ENCODE data around the gene SPRED3. TPM values are rescaled to one million over a fixed set of nuclear protein-coding genes. Genes with fewer than 3 reads are reported as not detected.

The SPRED3 gene
- total RNA-seq, 1 experiment from 2014 or later, result 5.6 TPM

DNA sequence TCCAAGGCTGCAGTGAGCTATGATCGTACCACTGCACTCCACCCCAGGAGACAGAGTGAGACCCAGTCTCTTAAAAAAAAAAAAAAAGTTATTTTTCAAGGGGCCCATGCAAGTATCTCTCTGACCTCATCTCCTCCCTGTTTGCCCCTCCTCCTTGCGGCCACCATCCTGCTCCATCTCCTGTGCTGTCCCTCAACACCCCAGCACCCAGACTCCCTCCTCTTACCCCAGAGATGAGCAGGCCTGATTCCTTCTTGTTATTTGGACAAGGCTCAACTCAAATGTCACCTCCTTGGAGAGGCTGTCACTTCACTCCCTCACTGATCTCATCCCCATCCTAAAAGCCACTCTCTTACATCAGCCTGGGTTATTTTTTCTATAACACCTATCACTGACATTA lies 49.4 kb downstream of the SPRED3 start:
- BruUV-seq (replicated peaks), result no TSS peak
- no peak for TF ChIP-seq CTCF (IDR thresholded peaks at IDR 0.05; ENCODE audit: unreplicated experiment)
- Mint-ChIP-seq H3K36me3 (ENCODE audit: insufficient read depth, unreplicated experiment) (no peaks in the 10 kb centered on the region), H3K27ac (ENCODE audit: low read depth, unreplicated experiment) (no peak overlapping the region), H3K4me1 (ENCODE audit: insufficient read depth, unreplicated experiment) (no peaks in the 10 kb centered on the region), H3K27me3 (ENCODE audit: insufficient read depth, unreplicated experiment) (peaks cover 24% of the 10 kb centered on the region), H3K9me3 (ENCODE audit: unreplicated experiment) (no peaks in the 10 kb centered on the region), H3K4me3 (ENCODE audit: unreplicated experiment) (no peak overlapping the region)
- ChIA-PET CTCF (interaction anchor here (0.5 kb wide), 1 partner anchor 47 kb away, joined by 4 read pairs; no protein-coding TSS in a partner anchor), POLR2A (no interaction called here)
- intact Hi-C loops (cut with micrococcal nuclease), result no loop called here
- no peak for DNase-seq (ENCODE audit: unreplicated experiment)

- H3K27ac Mint-ChIP-seq (ENCODE audit: low read depth, unreplicated experiment), result no peak overlapping the region
- POLR2A ChIA-PET, result no interaction called here
- DNase-seq (ENCODE audit: unreplicated experiment), result no peak
- no peak overlapping the region for H3K4me3 Mint-ChIP-seq (ENCODE audit: unreplicated experiment)
- CTCF ChIA-PET, result interaction anchor here (0.6 kb wide), 1 partner anchor 38 kb away, joined by 3 read pairs; the partner anchor contains the start of gene FAM98C
- intact Hi-C loops (cut with micrococcal nuclease), result no loop called here
- no peaks in the 10 kb centered on the region for H3K9me3 Mint-ChIP-seq (ENCODE audit: unreplicated experiment)
- H3K36me3 Mint-ChIP-seq (ENCODE audit: insufficient read depth, unreplicated experiment), result no peaks in the 10 kb centered on the region
- no peaks in the 10 kb centered on the region for H3K4me1 Mint-ChIP-seq (ENCODE audit: insufficient read depth, unreplicated experiment)
- BruUV-seq (replicated peaks), result no TSS peak
- peaks cover 31% of the 10 kb centered on the region for H3K27me3 Mint-ChIP-seq (ENCODE audit: insufficient read depth, unreplicated experiment)
- TF ChIP-seq CTCF (IDR thresholded peaks at IDR 0.05; ENCODE audit: unreplicated experiment), result no peak
Measured at GRCh38 chr19:38440592-38440991, 52.1 kb downstream of the SPRED3 start.

DNA sequence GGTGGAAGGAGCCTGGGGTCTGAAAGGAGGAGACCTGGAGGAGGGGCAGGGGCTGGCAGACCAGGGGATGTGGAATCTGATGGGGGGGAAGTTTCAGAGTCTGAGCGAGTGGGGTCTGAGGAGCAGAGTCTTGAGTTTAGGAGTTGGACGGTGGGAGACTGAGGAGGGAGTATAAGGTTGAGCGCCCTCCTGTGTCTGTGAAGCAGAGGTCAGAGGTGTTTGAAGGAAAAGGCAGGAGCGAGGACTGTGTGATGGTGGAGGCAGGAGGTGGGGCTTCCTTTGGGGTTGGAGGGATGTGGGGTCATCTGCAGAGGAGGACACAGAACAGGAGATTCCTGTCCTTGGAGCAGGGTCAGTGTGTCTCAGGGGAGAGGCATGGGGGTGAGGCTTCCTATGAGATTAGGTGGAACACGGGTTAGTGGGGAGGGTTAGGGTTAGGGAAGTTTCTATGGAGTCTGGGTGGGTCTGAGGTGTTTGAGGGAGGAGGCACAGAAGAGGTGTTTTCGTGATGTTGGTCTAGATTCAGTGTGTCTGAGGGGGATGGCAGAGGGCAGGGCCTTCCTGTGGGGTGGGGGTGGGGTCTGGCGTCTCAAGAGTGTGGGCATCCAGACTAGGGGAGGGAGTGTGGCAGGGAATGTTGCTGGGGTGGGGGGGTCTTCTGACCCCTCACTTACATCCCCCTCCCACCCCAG lies 53.3 kb downstream of the SPRED3 start:
- Mint-ChIP-seq H3K4me1 (ENCODE audit: insufficient read depth, unreplicated experiment) (no peaks in the 10 kb centered on the region), H3K27me3 (ENCODE audit: insufficient read depth, unreplicated experiment) (peaks cover 42% of the 10 kb centered on the region), H3K9me3 (ENCODE audit: unreplicated experiment) (no peaks in the 10 kb centered on the region), H3K36me3 (ENCODE audit: insufficient read depth, unreplicated experiment) (no peaks in the 10 kb centered on the region), H3K4me3 (ENCODE audit: unreplicated experiment) (no peak overlapping the region), H3K27ac (ENCODE audit: low read depth, unreplicated experiment) (no peak overlapping the region)
- TF ChIP-seq CTCF (IDR thresholded peaks at IDR 0.05; ENCODE audit: unreplicated experiment), result no peak
- ChIA-PET CTCF (no interaction called here), POLR2A (no interaction called here)
- intact Hi-C loops (cut with micrococcal nuclease), result no loop called here
- no TSS peak for BruUV-seq (replicated peaks)
- DNase-seq (ENCODE audit: unreplicated experiment), result peak; percentile 6

DNA sequence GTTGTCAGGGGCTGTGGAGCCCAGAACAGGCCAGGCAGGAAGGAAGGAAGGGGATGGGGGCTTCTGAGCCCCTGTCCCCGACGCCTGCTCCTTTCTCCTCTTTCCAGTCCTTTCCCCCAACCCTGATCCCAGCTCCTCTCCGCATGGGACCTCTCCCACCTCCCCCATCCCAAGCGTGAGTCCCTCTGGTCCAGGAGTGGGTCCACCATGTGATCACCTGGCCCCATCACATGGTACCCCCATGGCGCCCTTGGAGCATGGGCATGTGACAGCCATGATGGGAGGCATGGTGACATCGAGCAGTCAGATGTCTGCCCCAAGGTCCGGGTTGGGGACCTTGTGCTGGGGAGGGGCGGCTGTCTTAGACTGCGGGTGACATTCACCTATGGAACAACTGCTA lies 54.2 kb downstream of the SPRED3 start:
- no peaks in the 10 kb centered on the region for H3K9me3 Mint-ChIP-seq (ENCODE audit: unreplicated experiment)
- no peak overlapping the region for H3K4me3 Mint-ChIP-seq (ENCODE audit: unreplicated experiment)
- H3K27ac Mint-ChIP-seq (ENCODE audit: low read depth, unreplicated experiment), result no peak overlapping the region
- peaks cover 42% of the 10 kb centered on the region for H3K27me3 Mint-ChIP-seq (ENCODE audit: insufficient read depth, unreplicated experiment)
- TF ChIP-seq CTCF (IDR thresholded peaks at IDR 0.05; ENCODE audit: unreplicated experiment), result no peak
- ChIA-PET POLR2A (no interaction called here), CTCF (no interaction called here)
- intact Hi-C loops (cut with micrococcal nuclease), result no loop called here
- no peaks in the 10 kb centered on the region for H3K4me1 Mint-ChIP-seq (ENCODE audit: insufficient read depth, unreplicated experiment)
- no peaks in the 10 kb centered on the region for H3K36me3 Mint-ChIP-seq (ENCODE audit: insufficient read depth, unreplicated experiment)
- DNase-seq (ENCODE audit: unreplicated experiment), result no peak
- BruUV-seq (replicated peaks), result no TSS peak

Data from MCF 10A (cell line).